Frontal cortex (tissue), 4 donors: Measurements from ENCODE around the gene NDUFB1. TPM values are rescaled to one million over a fixed set of nuclear protein-coding genes. Genes with fewer than 3 reads are reported as not detected.

Experiments used
- DNase-seq, 2 donors: peaks; one replicate each; pipeline ENCODE4 v3.0.0; 2012; ENCODE audit warnings: low spot score in 2 of 2
- FAIRE-seq: peaks from 2 replicates; lab custom pipeline; 2012; peaks lifted over from hg19 to GRCh38; lab: Jason Lieb, UNC
- total RNA-seq: library from RNA; depleted of rRNA; stranded (reverse); fragments of >200 nt; gene quantifications from one replicate; pipeline ENCODE4 v1.2.3, GENCODE V29; 2014
- donor health status: control.
- donor health status: control.
- donor health status: control.

NDUFB1 gene
- total RNA-seq, 1 donor from 2014 or later: 189 TPM

GRCh38 chr14:92103363-92103989, 18.0 kb downstream of the NDUFB1 start:
- no peak for DNase-seq
- no peak for FAIRE-seq

GRCh38 chr14:92099802-92100201, 21.7 kb downstream of the NDUFB1 start:
- FAIRE-seq (no peak), DNase-seq (no peak)

GRCh38 chr14:92093320-92093719, 28.2 kb downstream of the NDUFB1 start:
- no peak for FAIRE-seq
- DNase-seq: no peak

- DNase-seq: no peak
These were observed 33.0 kb downstream of the NDUFB1 start for GRCh38 chr14:92088494-92088893.

GRCh38 chr14:92074555-92074954, 47.0 kb downstream of the NDUFB1 start:
- FAIRE-seq: no peak
- DNase-seq: no peak

More at GRCh38 chr14:92088494-92088893, 33.0 kb downstream of the NDUFB1 start:
- FAIRE-seq: no peak

Other genes starting within 250 kb of the NDUFB1 start
- 1.6 TPM for gene FBLN5, start 174.0 kb downstream of the NDUFB1 start, total RNA-seq
- gene TRIP11, start 81.6 kb downstream of the NDUFB1 start, total RNA-seq: 37.5 TPM
- gene ATXN3, start 15.1 kb downstream of the NDUFB1 start, total RNA-seq: 28.1 TPM
- 18.3 TPM for gene CPSF2, start 263 bp upstream of the NDUFB1 start, total RNA-seq
- gene SLC24A4, start 201.5 kb upstream of the NDUFB1 start, total RNA-seq: 0.41 TPM